Measurements from ENCODE around the gene TET2.

TET2 gene

GRCh38 chr4:105170711-105171110 lies 24.0 kb downstream of the TET2 start:
- TF ChIP-seq, protein P1, sequence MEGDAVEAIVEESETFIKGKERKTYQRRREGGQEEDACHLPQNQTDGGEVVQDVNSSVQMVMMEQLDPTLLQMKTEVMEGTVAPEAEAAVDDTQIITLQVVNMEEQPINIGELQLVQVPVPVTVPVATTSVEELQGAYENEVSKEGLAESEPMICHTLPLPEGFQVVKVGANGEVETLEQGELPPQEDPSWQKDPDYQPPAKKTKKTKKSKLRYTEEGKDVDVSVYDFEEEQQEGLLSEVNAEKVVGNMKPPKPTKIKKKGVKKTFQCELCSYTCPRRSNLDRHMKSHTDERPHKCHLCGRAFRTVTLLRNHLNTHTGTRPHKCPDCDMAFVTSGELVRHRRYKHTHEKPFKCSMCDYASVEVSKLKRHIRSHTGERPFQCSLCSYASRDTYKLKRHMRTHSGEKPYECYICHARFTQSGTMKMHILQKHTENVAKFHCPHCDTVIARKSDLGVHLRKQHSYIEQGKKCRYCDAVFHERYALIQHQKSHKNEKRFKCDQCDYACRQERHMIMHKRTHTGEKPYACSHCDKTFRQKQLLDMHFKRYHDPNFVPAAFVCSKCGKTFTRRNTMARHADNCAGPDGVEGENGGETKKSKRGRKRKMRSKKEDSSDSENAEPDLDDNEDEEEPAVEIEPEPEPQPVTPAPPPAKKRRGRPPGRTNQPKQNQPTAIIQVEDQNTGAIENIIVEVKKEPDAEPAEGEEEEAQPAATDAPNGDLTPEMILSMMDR (IDR thresholded peaks at IDR 0.05; ENCODE audit: low read depth, low read length, missing control alignments), result no peak
- in situ Hi-C loops (cut with HindIII; ENCODE audit: low sequenced_read_pairs), result no loop called here
- no peak overlapping the region for H3K4me3 ChIP-seq (ENCODE audit: low read depth, low read length)
- DNase-seq (ENCODE audit: low read depth), result no peak

GRCh38 chr4:105171912-105172311 lies 25.2 kb downstream of the TET2 start:
- no peak overlapping the region for H3K4me3 ChIP-seq (ENCODE audit: low read depth, low read length)
- TF ChIP-seq, protein P1 (IDR thresholded peaks at IDR 0.05; ENCODE audit: low read depth, low read length, missing control alignments), result no peak
- in situ Hi-C loops (cut with HindIII; ENCODE audit: low sequenced_read_pairs), result no loop called here
- DNase-seq (ENCODE audit: low read depth), result no peak

- in situ Hi-C loops (cut with HindIII; ENCODE audit: low sequenced_read_pairs), result no loop called here
- TF ChIP-seq, protein P1 (IDR thresholded peaks at IDR 0.05; ENCODE audit: low read depth, low read length, missing control alignments), result no peak
- H3K4me3 ChIP-seq (ENCODE audit: low read depth, low read length), result no peak overlapping the region
- DNase-seq (ENCODE audit: low read depth), result no peak
These were observed 27.4 kb downstream of the TET2 start for GRCh38 chr4:105174098-105174497.

GRCh38 chr4:105179539-105180401 lies 33.1 kb downstream of the TET2 start:
- in situ Hi-C loops (cut with HindIII; ENCODE audit: low sequenced_read_pairs), result no loop called here
- DNase-seq (ENCODE audit: low read depth), result no peak
- TF ChIP-seq, protein P1 (IDR thresholded peaks at IDR 0.05; ENCODE audit: low read depth, low read length, missing control alignments), result no peak
- no peak overlapping the region for H3K4me3 ChIP-seq (ENCODE audit: low read depth, low read length)

DNA sequence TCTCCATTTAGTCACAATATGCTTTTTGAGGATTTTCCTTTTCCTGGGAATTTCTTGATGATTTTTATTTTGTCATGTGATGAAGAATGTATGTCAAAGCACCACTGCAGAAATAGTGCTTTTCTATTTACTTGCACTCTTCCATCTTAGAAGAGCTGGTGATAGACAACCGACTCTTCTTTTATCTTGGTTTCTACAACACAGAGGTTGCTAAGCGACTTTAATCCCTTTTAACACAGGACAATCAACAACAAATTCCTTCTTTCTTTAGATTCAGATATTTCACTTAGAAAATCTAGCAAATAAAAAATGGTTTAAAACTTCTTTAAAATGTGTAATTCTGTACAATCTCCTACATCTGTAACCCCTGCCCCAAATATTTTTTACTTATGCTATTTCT lies 34.6 kb downstream of the TET2 start:
- TF ChIP-seq, protein P1 (IDR thresholded peaks at IDR 0.05; ENCODE audit: low read depth, low read length, missing control alignments), result no peak
- no peak for DNase-seq (ENCODE audit: low read depth)
- H3K4me3 ChIP-seq (ENCODE audit: low read depth, low read length), result no peak overlapping the region
- in situ Hi-C loops (cut with HindIII; ENCODE audit: low sequenced_read_pairs), result no loop called here

GRCh38 chr4:105182211-105182610 lies 35.5 kb downstream of the TET2 start:
- no peak for DNase-seq (ENCODE audit: low read depth)
- H3K4me3 ChIP-seq (ENCODE audit: low read depth, low read length), result no peak overlapping the region
- in situ Hi-C loops (cut with HindIII; ENCODE audit: low sequenced_read_pairs), result no loop called here
- TF ChIP-seq, protein P1 (IDR thresholded peaks at IDR 0.05; ENCODE audit: low read depth, low read length, missing control alignments), result no peak
